HG02642 (cell line): ENCODE measurements around the gene SERGEF.

ENCODE experiments used
- ATAC-seq: cut with Tn5 transposase; IDR thresholded peaks from one replicate; pipeline ENCODE4 v1.9.1; 2021; ENCODE audit warnings: mild to moderate bottlenecking; ENCODE audit not compliant: unreplicated experiment, poor library complexity

Gene SERGEF

GRCh38 chr11:17822401-17822781 is 190.5 kb downstream of the SERGEF start:
- no peak for ATAC-seq

- no peak for ATAC-seq
Measured at GRCh38 chr11:17821648-17822400, 191.0 kb downstream of the SERGEF start.

GRCh38 chr11:17816232-17816931 is 196.5 kb downstream of the SERGEF start:
- ATAC-seq: no peak

GRCh38 chr11:17814546-17814945 is 198.3 kb downstream of the SERGEF start:
- ATAC-seq: no peak

- no peak for ATAC-seq
Measured at GRCh38 chr11:17813391-17814059, 199.3 kb downstream of the SERGEF start.

GRCh38 chr11:17812865-17813187 is 200.0 kb downstream of the SERGEF start:
- no peak for ATAC-seq

- ATAC-seq: no peak
Measured at GRCh38 chr11:17812091-17812864, 200.6 kb downstream of the SERGEF start.

- ATAC-seq: no peak
Measured at GRCh38 chr11:17811352-17811751, 201.5 kb downstream of the SERGEF start.

- ATAC-seq: no peak
Measured at GRCh38 chr11:17810746-17811145, 202.1 kb downstream of the SERGEF start.

GRCh38 chr11:17810041-17810440 is 202.8 kb downstream of the SERGEF start:
- no peak for ATAC-seq

GRCh38 chr11:17807034-17807433 is 205.8 kb downstream of the SERGEF start:
- no peak for ATAC-seq

- ATAC-seq: no peak
Measured at GRCh38 chr11:17805873-17806272, 207.0 kb downstream of the SERGEF start.

GRCh38 chr11:17805043-17805442 is 207.8 kb downstream of the SERGEF start:
- no peak for ATAC-seq

GRCh38 chr11:17803754-17804334 is 209.0 kb downstream of the SERGEF start:
- no peak for ATAC-seq

GRCh38 chr11:17802491-17802890 is 210.4 kb downstream of the SERGEF start:
- no peak for ATAC-seq

- no peak for ATAC-seq
Measured at GRCh38 chr11:17801166-17801565, 211.7 kb downstream of the SERGEF start.

- ATAC-seq: no peak
Measured at GRCh38 chr11:17799147-17799546, 213.7 kb downstream of the SERGEF start.

GRCh38 chr11:17798716-17799115 is 214.1 kb downstream of the SERGEF start:
- no peak for ATAC-seq

GRCh38 chr11:17798253-17798652 is 214.6 kb downstream of the SERGEF start:
- no peak for ATAC-seq

- no peak for ATAC-seq
Measured at GRCh38 chr11:17796154-17796553, 216.7 kb downstream of the SERGEF start.
